GM12891 (cell line): ENCODE results near the gene TACR2.

Source experiments
- POLR2A ChIP-seq: IDR thresholded peaks from 2 replicates; pipeline ENCODE4 v1.6.1; 2011; ENCODE audit warnings: low read depth, low read length, control low read depth
- POLR2AphosphoS5 ChIP-seq: IDR thresholded peaks from 2 replicates; pipeline ENCODE4 v1.6.1; 2011; ENCODE audit warnings: low read depth, low read length, control low read depth
- POU2F2 ChIP-seq: IDR thresholded peaks from 2 replicates; pipeline ENCODE4 v1.6.1; 2011; ENCODE audit warnings: low read depth, mild to moderate bottlenecking, control low read depth, low read length, moderate library complexity
- SPI1 ChIP-seq: IDR thresholded peaks from 2 replicates; pipeline ENCODE4 v1.6.1; 2011; ENCODE audit warnings: low read depth, low read length, control low read depth
- TAF1 ChIP-seq: IDR thresholded peaks from 2 replicates; pipeline ENCODE4 v1.6.1; 2011; ENCODE audit warnings: low read depth, low read length, control low read depth

DNA sequence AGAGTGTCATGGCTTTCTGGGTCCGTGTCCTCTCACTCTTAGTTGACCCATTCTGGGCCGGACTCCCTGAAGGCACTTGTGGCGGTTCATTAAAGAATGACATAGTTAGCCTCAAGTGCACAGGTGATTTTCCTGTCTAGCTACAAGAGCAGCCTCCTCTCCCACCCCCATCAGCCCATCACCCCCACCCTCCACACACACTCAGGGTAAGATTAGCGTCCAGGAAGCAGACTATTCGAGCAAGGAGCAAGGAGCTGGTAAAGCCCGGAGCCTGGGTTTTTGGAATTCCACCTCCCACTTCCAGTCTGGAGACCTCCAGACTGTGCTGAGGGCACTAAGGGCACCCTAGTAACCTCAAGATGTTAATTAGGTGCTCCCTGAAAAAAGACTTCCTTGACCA lies 39.5 kb downstream of the TACR2 start:
- TF ChIP-seq POLR2A (no peak), POLR2AphosphoS5 (no peak), TAF1 (no peak), POU2F2 (no peak), SPI1 (no peak)
